Measurements from ENCODE around the gene SPATA46.
"Not testable (repeated sequence)": the region's sequence is repeated elsewhere in the genome, so short reads cannot be mapped to it uniquely, and the experiment has no call there.

Gene SPATA46, protein sequence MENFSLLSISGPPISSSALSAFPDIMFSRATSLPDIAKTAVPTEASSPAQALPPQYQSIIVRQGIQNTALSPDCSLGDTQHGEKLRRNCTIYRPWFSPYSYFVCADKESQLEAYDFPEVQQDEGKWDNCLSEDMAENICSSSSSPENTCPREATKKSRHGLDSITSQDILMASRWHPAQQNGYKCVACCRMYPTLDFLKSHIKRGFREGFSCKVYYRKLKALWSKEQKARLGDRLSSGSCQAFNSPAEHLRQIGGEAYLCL

DNA sequence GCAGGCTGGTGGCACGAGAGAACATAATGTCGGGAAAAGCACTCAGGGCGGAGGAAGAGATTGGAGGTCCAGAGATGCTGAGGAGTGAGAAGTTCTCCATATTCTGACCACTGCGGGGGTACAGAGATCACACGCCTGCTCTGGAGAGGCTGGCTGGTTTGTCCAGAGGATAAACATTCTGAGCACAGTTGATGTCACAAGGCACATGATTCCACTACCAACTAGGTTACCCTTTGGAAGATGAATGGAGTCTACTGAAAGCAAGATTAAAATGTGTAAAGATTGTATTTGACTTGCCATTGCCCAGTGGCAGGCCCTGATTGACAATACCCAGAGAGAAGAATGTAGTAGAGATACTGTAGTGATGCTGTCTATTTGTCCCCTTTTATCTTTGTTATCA is at the start of gene SPATA46:
Gene SPATA46 (minus strand): TSS at position 164 of the 400 bp plus-strand sequence. CDS start 64 bp downstream, at position 100.
- no peak for DNase-seq (ENCODE audit: low read depth)

DNA sequence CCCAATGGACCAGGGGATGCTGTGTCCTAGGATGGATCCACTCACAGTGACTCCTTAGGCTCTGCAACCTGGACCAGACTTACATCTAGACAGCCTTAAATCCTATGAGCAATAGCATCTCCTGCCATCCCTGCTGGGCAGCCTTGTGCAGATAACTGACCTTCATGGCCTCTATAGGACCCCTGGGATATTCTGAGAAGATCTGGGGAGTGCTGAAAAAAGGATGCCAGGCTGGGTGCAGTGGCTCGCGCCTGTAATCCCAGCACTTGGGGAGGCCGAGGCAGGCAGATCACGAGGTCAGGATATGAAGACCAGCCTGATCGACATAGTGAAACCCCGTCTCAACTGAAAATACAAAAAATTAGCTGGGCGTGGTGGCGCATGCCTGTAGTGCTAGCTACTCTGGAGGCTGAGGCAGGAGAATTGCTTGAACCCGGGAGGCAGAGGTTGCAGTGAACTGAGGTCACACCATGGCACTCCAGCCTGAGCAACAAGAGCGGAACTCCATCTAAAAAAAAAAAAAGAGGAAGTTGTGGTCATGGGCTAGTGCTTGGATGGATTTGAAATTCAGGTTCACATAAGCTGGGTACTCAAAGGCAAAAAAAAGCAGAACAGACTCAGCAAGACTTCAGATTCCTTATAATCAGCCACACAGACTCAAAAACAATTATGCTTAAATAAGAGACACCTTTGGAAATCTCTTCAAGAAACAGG is 46.2 kb upstream of the SPATA46 start:
- DNase-seq (ENCODE audit: low read depth) = no peak

DNA sequence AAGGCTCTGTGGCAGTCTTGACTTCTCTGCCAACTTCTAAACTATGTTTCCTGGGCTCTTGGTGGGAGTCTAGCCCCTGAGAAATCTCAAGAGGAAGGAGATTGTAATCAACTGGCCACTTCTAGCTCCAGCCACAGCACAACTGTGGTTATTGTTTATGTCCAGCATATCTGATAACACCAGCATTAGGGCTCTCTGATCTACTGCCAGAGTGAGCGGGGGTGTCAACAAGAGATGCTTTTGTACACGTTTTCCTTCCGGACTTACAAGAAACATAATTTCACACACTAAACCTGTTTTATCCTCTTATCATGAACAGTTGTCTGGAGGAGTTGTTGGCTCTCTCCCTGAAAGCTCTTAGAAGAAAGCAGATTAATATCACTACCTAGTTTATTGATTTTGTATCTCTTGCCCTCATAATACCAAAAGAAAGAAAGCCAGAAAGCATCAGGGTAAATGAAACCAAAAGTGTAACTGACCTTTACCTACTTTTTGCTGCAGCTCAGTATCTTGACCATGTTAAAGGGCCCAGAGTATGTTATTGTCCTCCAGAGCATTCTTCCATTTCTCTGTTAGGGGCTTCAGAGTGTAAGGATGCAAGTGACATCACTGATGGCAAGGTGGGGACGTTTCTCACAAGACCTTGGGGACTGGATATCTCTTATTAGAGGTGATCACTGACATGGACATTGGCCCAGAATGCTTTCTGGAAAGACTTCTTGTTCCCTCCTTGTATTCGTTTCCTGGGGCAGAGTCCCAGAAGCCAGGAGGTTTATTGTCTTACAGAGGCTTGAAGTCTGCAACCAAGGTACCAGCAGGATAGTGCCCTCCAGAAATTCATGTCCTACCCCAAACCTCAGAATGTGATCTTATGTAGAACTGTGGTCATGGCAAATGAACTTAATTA is 44.9 kb upstream of the SPATA46 start:
- no peak for DNase-seq (ENCODE audit: low read depth)

- no peak for DNase-seq (ENCODE audit: low read depth)
These were observed 43.5 kb upstream of the SPATA46 start for GRCh38 chr1:162420120-162420519.

GRCh38 chr1:162419450-162419931 is 42.8 kb upstream of the SPATA46 start:
- not testable (repeated sequence) for DNase-seq (ENCODE audit: low read depth)

- DNase-seq (ENCODE audit: low read depth) = not testable (repeated sequence)
These were observed 41.9 kb upstream of the SPATA46 start for GRCh38 chr1:162418584-162418983.

GRCh38 chr1:162417650-162418049 is 41.0 kb upstream of the SPATA46 start:
- DNase-seq (ENCODE audit: low read depth) = no peak

DNA sequence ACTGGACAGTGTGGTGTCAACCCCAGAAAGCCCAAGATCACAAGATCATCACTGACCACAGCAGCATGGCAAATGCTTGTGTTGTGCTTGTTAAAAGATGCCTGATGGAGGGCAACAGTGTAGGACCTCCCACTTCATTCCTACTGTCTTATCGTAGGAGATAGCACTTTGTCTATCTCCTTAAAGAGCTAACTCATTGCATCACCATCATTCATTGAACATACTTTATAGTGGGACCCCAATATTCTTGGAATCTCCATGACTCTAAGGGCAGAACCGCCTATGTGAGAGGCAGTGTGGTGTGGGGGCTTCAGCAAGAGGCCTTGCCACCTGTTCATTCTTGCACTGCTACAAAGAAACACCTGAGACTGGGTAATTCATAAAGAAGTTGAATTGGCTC is 40.3 kb upstream of the SPATA46 start:
- no peak for DNase-seq (ENCODE audit: low read depth)

- DNase-seq (ENCODE audit: low read depth) = no peak
These were observed 39.6 kb upstream of the SPATA46 start for GRCh38 chr1:162416215-162416614.

DNA sequence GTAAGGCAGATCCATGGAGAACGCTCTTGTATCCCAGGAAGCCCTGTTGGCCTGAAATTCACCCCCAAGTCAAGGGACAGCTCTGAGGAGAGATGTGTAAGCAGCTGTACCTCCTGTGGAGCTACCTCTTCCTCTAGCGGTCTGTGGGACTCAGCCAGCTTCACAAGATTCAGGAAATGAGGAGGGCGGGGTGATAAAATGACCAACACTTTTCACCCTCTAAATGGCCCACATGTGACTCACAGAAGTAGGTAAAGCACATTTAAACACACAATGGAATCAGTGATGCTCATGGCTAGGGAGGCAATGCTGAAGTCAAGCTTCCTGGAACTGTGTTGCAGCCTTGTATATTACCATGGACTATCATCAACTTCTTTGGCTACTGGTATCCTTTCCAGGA is 35.3 kb upstream of the SPATA46 start, which contains the start of gene SH2D1B:
Gene SH2D1B (minus strand): TSS at position 135 of the 400 bp plus-strand sequence. CDS start 120 bp downstream, at position 15.
- no peak for DNase-seq (ENCODE audit: low read depth)

DNA sequence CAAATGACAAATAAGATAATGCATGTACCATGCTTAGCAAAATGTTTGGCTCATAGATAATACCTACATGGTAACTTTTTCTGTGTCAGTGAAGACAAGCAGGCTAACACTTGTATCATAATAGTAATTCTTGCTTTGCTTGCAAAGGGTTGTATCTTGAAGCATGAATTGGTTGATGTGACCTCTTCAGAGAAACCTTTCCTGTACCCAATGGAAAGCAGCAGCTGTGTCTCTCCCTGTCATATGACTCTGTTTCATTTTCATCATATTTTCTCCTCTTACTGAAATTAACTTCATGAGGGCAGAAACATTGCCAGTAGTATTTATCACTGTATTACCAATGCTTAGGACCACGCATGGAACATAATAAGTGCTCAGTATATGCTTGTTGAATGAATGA is 30.9 kb upstream of the SPATA46 start:
- DNase-seq (ENCODE audit: low read depth) = no peak

GRCh38 chr1:162406811-162407210 is 30.2 kb upstream of the SPATA46 start:
- DNase-seq (ENCODE audit: low read depth) = no peak

- DNase-seq (ENCODE audit: low read depth) = peak; percentile 24
These were observed 29.1 kb upstream of the SPATA46 start for GRCh38 chr1:162405800-162406199.

- DNase-seq (ENCODE audit: low read depth) = peak; percentile 41
These were observed 28.0 kb upstream of the SPATA46 start for GRCh38 chr1:162404550-162405160.

DNA sequence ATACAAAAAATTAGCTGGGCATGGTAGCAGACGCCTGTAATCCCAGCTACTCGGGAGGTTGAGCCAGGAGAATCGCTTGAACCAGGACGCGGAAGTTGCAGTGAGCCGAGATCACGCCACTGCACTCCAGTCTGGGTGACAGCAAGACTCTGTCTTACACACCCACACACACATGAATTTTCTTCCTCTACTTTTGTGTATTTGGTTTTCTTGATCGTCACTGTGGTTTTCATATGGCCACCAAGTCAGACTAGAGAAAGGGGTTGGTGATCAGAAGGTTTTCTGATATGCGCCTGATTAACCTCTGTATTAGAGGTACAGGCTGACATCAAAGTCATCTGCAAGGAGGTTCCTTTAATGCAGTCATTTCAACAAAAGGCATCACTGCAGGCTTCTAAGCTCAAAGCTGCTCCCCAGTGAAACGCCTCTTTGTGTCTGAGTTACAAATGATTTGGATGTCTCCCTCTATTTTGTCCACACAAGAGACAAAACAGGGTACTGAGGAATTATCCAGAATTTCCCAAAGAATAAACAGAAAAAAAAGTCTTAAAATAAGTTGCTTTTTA is 24.2 kb upstream of the SPATA46 start:
- no peak for DNase-seq (ENCODE audit: low read depth)

DNA sequence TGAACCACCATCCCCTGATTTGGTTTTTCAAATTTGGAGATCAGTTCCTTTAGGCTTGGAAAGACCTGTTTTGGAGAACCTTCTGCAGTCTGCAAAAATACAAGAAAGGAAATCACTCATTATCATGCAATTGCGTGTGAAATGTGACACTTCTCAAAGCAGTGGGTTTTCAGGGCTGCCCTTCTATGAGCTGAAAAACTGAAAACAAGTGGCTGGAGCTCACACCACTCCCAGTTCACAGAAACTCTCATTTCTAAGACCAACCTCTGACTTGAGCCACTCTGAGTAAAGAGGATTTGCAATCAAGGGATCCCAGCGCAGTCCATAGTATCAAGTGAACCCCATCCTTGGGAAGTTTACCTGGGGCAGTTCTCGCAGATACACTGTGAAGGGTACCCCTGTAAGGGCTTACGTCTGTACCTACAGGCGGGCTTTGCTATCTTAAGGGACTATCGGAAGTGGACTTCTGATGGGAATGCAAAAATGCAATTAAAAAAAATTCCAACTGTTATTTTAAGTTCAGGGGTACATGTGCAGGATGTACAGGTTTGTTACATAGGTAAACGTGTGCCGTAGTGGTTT is 22.4 kb upstream of the SPATA46 start:
- no peak for DNase-seq (ENCODE audit: low read depth)

DNA sequence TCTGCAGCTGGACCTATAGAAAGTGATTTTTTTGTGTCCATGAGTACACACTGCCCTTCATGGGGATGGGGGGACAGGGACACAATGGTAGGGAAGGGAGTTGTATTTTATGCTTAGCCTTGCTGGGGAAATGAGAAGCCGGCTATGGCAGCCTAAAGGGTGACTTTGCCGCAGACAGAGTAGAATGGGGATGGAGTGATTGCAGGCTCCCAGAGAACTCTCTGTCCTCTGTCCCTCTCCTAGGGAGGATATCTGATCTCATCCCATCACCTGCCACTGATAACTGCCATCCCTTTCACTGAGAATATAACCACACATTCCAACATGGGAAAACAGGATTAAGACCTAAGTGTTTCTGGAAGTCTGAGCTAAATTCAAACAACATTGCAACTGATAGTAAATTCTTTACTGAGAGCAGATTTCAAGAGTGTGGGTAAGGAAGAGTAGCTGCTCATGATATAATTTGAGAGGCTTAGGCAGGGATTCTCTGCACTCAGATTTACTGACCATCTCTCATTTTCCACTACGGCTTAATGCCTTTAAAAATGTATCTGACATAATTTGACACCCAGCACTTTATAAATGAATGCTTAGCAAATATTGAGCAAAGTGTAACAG is 21.4 kb upstream of the SPATA46 start:
- DNase-seq (ENCODE audit: low read depth) = no peak

DNA sequence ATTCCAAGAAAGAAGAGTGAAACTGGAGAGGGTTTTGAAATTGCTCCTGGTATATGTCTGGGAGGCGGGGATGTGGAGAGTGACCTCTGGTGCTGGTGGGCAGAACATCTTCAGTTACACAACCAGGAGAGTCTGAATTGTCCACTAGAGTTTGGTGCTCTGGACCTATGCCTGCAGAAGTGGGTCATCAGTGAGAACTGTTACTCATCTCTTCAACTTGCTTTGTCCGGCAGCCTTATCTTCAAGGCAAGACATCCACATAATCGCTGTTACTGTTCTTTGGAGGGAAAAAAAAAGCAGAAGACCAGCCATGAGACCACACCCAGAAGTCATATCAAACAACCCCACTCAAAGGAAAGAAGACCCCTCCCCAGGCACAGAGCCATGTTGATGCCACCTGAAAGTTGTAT is 20.4 kb upstream of the SPATA46 start:
- DNase-seq (ENCODE audit: low read depth) = peak; percentile 68

DNA sequence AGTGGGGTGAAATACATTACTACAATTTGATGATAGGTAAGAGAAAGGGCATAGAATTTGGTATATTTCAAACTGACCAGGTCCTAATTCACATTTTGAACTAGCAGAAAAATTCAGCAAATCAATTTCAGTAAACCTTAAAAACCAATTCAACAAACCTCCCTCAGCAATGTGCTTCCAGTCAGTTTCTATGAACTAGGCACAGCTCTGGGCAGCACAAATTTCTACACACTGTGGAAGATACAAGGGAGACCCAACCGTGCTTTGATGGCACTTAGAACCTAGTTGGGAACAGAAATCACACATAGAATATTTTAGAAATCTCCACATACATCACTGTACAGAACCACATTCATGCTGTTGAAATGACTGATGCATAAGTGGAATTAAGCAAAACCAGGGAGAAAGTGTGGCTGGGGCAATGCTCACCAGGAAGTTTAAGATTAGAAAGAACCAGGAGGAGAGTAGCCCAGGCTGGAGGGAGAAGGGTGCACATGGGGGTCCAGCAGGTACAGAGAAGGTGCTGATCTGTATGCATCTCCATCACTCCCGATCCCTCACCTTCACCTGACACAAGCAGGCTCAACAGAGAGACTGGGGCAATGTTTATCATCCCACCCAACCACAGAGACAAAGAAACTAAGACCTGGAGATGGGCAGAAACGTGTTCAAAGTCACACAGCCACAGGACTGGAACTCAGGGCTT is 19.7 kb upstream of the SPATA46 start:
- DNase-seq (ENCODE audit: low read depth) = no peak

Data from fibroblast of gingiva (primary cell).